Hypothalamus (tissue), 51 donors: Measurements from ENCODE around the gene UBE2Q1.

Source experiments
- DNase-seq, 51 donors: peaks; one replicate each; lab custom pipeline; 2025; lab: John Stamatoyannopoulos, UW

The UBE2Q1 gene

GRCh38 chr1:154578058-154578418 lies 19.6 kb upstream of the UBE2Q1 start:
- no peak for DNase-seq

GRCh38 chr1:154577346-154578057 lies 19.0 kb upstream of the UBE2Q1 start:
- DNase-seq, result no peak

DNA sequence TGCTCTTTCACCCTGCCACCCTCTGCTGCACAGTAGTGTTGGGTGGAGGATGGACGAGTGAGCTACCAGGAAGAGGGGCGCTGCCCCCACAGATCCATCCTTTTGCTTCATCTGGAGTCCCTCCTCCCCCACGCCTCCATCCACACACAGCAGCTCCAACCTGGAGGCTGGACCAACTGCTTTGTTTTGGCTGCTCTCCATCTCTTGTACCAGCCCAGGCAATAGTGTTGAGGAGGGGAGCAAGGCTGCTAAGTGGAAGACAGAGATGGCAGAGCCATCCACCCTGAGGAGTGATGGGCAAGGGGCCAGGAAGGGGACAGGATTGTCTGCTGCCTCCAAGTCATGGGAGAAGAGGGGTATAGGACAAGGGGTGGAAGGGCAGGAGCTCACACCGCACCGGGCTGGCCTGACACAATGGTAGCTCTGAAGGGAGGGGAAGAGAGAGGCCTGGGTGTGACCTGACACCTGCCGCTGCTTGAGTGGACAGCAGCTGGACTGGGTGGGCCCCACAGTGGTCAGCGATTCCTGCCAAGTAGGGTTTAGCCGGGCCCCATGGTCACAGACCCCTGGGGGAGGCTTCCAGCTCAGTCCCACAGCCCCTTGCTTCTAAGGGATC lies 17.6 kb upstream of the UBE2Q1 start:
- DNase-seq, result no peak

DNA sequence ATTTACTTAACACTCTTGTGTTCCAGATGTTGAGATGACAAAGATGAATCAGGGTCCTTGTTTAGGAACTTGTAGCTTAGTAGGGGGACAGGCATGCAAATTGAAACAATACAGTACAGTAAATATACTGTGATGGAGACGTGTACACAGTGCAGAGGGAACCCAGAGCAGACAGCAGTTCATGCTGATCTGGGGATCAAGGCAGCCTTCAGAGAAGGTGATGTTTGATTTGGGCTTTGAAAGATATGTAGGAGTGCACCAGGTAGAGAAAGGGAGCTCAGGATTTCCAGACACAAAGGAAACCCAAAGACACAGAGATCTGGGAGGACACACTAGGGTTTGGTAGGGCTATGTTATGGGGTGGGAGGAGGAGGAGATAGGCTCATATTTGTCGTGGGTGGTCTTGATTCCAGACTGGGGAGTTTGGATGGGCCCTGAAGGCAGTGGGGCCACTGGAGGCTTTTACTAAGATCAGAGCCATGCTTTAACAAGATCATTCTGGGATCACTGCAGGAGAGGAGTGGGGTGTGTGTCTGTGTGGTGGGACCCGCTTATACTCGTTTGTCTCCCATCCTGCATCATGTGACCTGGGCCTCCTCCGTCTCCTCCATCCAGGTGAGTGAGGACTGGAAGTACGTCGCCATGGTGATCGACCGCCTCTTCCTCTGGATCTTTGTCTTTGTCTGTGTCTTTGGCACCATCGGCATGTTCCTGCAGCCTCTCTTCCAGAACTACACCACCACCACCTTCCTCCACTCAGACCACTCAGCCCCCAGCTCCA lies 16.9 kb upstream of the UBE2Q1 start:
- peak in 2 of 51 donors; percentile 20 to 62 for DNase-seq

- peak in 6 of 51 donors; percentile 11 to 63 (median 20) for DNase-seq
Measured at GRCh38 chr1:154574716-154575115, 16.3 kb upstream of the UBE2Q1 start.

GRCh38 chr1:154573168-154573510 lies 14.7 kb upstream of the UBE2Q1 start:
- no peak for DNase-seq

- peak in 4 of 51 donors; percentile 8 to 29 (median 10) for DNase-seq
Measured at GRCh38 chr1:154572468-154573167, 14.2 kb upstream of the UBE2Q1 start.

DNA sequence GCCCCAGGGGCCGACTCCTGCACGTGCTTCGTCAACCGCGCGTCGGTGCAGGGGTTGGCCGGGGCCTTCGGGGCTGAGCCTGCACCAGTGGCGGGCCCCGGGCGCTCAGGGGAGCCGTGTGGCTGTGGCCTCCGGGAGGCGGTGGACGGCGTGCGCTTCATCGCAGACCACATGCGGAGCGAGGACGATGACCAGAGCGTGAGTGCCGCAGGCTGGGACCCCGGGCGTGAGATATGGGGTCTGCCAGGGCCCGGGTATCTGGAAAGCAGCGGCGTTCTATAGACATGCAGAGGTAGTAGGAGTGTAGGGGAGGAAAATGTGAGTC lies 13.5 kb upstream of the UBE2Q1 start:
- DNase-seq, result no peak

DNA sequence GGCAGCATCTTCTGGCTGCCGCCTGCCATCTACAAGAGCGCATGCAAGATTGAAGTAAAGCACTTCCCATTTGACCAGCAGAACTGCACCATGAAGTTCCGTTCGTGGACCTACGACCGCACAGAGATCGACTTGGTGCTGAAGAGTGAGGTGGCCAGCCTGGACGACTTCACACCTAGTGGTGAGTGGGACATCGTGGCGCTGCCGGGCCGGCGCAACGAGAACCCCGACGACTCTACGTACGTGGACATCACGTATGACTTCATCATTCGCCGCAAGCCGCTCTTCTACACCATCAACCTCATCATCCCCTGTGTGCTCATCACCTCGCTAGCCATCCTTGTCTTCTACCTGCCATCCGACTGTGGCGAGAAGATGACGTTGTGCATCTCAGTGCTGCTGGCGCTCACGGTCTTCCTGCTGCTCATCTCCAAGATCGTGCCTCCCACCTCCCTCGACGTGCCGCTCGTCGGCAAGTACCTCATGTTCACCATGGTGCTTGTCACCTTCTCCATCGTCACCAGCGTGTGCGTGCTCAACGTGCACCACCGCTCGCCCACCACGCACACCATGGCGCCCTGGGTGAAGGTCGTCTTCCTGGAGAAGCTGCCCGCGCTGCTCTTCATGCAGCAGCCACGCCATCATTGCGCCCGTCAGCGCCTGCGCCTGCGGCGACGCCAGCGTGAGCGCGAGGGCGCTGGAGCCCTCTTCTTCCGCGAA lies 12.9 kb upstream of the UBE2Q1 start:
- DNase-seq, result no peak

DNA sequence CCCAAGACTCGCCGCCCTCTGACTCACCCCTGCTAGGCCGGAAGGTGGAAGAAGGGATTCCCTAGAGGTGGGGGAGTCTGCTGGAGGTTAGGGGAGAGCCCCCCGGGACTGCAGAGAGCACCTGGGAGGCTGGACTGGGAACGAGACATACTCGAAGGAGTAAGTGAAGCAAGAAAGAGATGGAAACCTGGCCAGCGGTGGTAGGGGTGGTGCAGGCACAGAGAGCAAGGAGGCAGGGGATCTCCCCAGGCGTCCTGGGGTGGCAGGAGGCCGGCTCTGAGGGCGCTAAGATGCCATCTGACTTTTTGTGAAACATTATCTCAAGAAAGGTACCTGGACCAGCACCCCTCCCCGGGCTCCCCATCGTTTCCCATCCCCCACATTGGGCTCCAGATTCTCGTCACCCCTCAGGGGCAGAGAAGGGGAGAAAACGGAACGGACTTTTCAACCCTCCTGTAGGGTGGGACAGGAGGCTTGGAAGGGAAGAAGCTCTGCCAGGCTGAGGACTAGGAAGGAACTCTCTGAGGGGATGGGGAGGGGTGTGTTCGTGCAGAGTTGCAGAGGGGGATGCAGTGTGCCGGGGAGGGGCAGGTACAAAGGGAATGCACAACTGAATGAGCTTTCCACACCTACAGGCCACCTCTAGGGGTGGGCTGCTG lies 9.8 kb upstream of the UBE2Q1 start:
- DNase-seq, result no peak

DNA sequence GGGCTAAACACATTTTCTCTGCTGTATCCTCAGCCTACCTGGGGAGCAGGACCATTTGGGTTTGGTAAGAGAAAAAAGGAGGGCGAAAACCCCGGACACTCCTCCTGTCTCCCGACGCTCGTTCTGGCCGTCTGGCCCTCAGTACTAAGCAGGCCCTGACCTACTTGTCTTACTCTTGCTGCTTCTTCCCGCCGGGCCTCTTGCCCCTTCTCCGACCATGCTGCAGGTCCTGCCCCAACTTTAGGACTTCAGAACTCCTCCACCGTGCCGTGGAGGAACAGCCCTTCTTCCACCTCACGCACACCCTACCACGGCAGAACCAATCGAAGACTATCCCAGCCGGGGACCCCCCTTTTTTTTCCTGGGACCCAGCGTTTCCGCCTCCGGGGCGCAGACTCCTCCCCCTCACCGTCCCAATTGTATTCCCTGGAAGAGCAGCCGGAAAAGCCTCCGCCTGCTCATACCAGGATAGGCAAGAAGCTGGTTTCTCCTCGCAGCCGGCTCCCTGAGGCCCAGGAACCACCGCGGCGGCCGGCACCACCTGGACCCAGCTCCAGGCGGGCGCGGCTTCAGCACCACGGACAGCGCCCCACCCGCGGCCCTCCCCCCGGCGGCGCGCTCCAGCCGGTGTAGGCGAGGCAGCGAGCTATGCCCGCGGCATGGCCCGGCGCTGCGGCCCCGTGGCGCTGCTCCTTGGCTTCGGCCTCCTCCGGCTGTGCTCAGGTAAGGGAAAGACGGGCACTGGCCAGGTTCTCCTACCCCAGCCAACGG lies 9.1 kb upstream of the UBE2Q1 start, which contains the start of gene CHRNB2:
Gene CHRNB2, plus strand, starts transcription at position 393 of the 771 bp plus-strand sequence. Its CDS starts 267 bp downstream, at position 660.
- DNase-seq, result peak in 44 of 51 donors; percentile 5 to 77 (median 42)

DNA sequence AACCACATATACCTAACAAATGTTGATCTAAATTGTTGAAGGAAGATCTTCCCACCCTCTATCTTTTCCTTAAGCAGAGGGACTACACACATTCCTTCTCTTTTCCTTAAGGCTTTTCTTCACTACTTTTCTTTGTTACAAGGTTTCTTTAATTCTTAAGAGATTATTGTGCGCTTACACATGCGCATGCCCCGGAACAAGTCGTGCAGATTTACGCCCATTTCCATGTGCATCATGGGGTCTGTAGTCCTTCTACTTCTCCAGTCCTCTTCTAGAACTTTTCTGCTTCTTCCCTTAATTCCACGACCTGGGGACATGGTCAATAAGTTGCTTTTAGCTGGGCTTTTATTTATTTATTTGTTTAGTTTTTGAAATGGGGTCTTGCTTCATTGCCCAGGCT lies 7.4 kb upstream of the UBE2Q1 start:
- no peak for DNase-seq

DNA sequence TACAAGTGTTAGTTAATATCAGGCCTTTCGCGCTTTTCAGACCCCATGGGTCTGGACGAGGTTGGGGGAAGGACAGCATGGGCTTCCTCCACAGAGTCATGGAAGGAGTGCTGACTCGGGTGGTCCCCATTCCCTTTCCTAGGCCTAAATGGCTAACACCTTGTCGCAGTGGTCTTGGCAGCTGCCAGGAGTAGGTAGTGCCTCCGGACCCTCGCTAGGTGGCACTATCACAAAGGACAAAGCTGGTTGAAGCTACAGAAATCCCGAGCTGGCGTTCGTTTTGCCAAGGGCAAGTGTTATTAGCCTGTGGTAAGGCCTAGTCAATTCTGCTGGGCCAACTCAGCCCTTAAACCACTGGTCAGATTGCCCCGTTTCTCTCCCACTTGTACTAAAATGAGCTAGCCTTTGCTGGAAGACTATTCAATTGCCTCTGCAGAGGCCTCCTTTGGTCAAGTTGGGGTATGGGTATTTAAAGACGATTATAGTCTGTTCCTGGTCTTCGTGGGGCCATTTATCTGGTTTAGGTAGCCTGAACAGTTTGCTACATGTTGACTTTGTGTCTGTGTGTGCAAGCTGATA lies 1.1 kb upstream of the UBE2Q1 start:
- DNase-seq, result peak; percentile 41 to 93 (median 77)

GRCh38 chr1:154558720-154559465 lies 431 bp upstream of the UBE2Q1 start:
- DNase-seq, result peak; percentile 95 to 100 (median 99)

DNA sequence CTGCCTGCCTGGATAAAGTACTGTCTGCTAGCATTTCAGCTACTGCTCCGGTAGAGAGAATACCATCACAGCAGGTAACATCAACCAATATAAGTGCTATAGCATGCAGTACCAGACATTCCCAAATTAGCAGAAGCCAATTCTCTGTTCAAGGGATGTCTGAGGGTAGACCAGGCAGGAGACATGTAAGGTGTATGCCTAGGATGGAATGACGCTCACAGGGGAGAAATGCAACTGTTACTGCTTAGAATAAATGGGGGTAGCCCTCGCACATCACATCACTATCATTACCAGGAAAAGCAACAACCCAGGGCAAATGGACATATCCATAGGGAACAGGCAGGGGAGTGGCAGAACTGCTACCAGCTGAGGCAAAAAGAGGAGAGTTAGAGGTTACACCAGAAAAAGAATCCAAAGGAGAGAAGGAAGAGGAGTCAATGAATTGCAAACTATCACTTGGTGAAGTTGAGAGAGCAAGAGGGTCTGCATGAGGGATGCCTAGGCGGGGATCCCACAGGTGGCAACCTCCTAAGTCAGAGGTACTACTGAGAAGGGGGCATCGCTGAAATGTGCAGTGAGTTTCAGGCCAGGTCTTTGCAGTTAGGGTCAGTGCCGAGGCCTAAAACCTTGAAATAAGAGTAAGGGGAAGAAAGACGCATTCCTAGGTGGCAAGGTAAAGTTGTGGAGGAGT lies 1.1 kb downstream of the UBE2Q1 start:
- no peak for DNase-seq

GRCh38 chr1:154556422-154556821 lies 2.0 kb downstream of the UBE2Q1 start:
- no peak for DNase-seq
